DMS153 (cell line): ENCODE results near the gene ISG20L2.

ENCODE experiments used
- DNase-seq: peaks from one replicate; lab custom pipeline; 2025; lab: John Stamatoyannopoulos, UW

Gene ISG20L2

DNA sequence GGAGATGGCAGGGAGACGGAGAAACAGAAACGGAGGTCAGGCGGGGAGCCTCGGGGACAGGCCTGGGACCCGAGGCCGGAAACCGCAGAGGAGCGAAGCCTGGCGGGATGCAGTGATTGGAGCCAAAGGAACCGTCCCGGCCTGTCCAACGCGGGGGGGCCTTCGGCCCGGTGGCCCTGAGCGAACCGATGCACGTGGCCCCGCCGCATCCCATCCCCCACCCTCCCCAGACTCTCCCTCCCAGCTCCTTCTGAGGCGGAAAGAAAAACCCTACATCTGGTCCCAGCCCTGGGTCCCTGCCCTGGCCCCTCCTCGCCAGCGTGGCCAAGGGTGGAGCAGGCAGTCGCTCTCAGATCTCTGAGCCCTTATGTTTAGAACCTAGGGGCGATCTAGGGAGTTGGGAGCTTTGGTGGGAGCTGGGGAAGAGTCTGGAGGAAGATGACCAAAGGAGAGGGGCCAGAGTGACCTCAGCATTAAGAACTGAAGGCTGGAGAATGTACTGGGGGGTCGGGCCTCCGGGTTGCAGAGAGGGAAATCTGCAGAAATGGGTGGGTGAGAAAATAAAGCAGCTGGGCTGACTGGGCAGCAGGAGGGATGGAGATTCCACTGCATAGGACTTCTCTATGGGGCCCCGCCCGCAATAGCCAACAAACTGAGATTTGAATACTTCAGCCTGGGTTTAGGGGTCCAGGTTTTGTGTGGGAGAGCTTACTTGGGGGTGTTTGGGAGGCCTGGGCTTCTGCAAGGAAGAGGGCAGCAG lies 21.7 kb downstream of the ISG20L2 start:
- DNase-seq = no peak

- DNase-seq = peak; percentile 71
Measured at GRCh38 chr1:156705918-156706656, 22.5 kb downstream of the ISG20L2 start.

DNA sequence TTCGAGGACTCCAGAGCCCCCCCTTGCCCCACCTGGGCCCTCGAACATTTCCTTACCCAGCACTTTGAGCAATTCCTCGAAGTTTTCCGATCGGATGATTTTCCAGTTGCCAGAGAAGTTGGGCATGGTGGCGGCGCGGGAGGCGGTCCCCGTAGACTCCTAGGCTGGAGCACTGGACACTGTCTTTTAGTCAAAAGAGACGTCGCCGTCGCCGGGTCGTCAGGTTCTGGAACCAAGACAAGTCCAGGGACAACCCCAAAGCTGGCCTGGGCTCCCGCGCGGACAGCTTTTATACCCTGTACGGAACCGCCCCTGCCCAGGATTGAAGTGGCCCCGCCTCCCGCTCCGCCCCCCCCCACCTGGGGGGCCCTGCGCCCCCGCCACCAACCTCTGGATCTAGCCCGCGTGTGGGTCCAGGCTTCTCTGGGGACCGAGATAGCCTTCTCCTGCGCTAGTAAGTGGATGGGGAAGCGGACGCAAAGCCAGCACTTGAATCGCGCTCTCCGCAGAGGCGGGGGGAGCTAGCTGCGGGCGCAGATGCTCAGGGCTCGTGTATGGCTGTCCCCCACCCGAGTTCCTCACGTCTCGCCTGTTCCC lies 23.1 kb downstream of the ISG20L2 start, which contains the start of gene CRABP2:
CRABP2 (minus strand) TSS at position 263 of the 597 bp plus-strand sequence; CDS start at position 126, 137 bp downstream.
- peak; percentile 55 for DNase-seq

GRCh38 chr1:156704930-156705320 lies 23.6 kb downstream of the ISG20L2 start:
- no peak for DNase-seq

- no peak for DNase-seq
Measured at GRCh38 chr1:156704166-156704711, 24.3 kb downstream of the ISG20L2 start.

DNA sequence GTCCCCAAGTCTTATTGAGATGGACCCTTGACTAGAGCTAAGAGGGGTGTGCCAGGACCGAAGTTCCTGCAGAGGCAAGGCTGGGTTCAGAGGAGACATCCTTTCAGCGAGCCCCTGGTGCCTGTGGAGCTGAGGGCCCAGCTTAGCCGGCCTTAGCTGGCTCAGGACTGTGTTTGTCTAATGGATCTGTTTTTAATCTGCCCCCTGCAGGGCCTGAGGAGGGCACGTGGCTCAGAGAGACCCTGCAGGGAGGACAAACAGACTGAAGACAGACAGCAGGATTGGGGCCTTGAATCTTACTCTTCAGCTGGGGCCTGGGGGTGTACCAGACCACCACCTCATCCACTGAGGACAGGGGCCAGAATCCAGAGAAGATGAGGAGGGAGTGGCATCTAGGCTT lies 24.8 kb downstream of the ISG20L2 start:
- no peak for DNase-seq

DNA sequence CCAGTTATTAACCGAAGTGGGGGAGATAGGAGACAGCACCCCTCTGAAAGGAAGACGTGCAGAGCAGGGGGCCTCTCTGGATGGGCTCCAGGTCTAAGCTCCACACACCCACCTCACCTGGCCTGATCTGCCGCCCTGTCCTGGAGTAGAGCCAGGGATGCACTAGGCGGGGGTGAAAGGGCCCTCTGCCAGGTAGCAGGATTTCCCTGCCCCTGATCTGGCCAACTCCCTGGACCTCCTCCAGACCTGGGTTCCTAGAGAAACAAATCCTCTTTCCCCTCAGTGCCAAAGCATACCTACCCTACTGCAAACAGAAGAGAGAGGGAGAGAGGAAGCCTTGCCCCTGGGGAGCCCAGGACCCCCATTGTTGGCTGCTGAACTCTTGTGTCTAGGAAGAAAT lies 25.2 kb downstream of the ISG20L2 start:
- DNase-seq = no peak

GRCh38 chr1:156700736-156701531 lies 27.6 kb downstream of the ISG20L2 start:
- no peak for DNase-seq

DNA sequence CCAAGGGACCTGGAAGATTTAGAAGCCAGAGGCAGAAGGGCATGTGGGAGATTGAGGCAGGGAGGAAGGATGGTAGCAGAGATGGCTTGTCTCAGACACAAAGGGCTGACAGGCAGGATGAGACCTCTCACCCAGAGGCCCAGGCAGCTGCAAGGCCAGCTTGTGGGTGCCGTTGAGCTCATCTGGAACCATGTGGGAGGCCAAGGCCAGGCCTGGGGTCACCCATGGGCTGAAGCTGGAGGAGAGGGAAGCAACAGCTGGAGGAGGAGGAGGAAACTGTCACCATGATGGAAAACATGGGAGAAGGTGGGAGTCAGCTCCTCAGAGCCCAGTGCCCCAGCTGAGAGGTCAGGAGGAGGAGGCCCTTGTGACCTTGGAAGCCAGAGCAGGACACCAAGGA lies 29.6 kb downstream of the ISG20L2 start:
- DNase-seq = no peak

DNA sequence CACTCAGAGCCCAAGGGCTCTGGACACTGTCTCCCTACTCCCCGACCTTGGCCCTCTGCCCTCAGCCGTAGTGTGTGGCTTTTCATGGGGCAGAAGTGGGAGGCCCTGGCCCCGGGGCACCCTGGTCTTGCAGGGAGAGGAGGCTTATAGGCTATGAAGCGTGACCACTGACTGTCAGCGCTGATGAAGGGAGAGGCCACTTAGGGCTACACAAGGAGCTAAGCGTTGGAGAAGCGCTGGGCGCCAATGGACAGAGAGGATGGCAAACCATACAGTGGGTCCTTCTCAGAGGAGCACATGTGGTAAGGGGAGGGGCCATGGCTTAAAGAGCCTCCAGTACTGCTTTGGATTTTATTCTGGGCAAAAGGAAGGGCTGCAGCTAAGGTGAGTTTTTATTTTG lies 31.1 kb downstream of the ISG20L2 start:
- peak; percentile 75 for DNase-seq

DNA sequence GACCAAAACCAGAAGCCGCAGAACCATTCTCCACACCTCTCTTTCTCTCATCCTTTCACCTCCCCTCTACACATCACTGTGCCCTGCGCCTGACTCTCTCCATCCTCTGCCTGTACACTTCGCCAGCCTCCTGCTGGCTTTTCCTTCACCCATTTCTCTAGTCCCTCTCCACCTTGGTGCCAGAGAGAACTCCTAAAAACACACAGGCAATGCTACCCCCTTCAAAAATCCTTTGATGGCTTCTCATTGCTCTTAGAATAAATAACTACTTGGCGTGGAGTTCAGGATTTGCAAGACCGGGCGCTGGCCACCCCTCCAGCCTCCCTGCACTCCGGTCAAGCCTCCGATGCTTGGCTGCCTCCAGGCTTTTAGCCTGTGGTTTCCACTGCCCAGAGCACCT lies 31.8 kb downstream of the ISG20L2 start:
- no peak for DNase-seq

DNA sequence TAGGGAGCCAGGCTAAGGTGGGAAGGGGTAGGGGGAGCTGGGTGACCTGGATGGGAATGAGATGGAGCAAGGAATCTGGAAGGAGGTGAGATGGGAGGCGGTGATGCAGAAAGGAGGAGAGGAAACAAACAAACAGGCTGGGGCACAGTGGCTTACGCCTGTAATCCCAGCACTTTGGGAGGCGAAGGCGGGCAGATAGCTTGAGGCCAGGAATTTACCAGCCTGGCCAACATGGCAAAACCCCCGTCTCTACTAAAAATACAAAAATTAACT lies 33.9 kb downstream of the ISG20L2 start:
- no peak for DNase-seq

GRCh38 chr1:156693848-156694689 lies 34.5 kb downstream of the ISG20L2 start:
- DNase-seq = peak; percentile 41

DNA sequence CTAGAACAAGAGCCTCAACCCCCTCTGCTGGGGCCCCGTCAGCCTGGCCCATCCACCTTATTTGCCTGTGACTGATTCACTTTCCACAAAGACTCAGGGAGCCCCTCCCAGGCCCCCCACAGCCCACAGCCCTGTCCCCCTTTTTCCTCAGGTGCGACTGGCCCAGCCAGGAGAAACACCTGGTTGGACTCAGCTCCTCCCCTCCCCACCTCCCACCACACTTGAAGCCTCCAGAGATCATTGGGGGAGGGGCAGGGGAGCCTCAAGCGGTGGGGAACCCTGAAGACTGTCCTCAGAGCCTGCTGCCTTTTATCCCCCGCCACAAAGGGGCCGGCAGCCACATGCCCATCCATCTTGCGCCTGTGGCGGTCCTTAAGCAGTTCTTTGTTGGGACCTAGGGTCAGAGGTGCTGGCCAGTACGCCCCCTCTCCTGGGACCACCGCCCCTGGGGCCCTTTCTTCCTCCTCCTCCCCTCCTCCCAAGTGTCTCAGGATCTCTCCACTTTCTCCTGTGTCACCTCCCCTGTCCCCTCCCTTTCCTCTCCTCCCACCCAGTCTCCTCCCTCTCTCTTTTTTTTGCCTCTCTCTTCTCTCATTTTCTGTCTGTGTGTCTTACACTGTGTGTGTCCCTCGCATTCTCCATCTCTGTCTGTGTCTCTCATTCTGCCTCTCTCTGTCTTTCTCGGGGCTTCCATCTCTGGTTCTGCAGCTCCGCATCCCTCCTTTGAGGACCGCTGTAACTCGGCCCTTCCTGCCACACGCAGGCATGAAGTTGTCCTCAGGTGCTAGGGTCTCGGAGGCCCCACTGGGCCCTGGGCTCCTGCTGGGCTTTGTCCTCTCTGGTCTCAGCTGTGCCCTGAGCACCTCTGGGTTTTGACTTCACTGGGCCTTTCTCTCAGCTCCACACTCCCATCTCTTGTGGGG lies 35.4 kb downstream of the ISG20L2 start:
- DNase-seq = peak; percentile 90

DNA sequence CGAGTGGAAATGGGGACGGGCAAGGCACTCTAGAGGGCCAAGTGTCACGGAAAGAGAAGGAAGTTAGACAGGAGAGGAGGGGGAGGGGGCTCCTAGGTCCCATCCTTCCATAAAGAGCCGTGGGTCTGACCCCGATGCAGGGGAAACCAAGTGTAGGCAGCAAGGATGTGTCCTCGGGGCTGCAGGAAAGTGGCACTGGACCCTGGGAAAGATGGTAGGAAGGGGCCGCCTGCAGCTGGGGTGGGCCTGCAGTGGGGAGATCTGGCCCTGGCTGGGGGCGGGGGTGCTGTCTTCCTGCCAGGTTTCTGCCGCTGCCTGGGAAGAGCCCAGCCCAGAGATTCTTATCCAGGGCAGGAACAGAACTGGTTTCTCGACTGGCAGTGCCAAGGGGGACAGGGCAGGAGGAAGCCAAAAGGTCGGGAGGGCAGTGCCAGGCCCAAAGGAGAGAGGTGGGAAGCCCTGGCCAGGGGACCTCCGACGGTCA lies 36.1 kb downstream of the ISG20L2 start:
- no peak for DNase-seq

DNA sequence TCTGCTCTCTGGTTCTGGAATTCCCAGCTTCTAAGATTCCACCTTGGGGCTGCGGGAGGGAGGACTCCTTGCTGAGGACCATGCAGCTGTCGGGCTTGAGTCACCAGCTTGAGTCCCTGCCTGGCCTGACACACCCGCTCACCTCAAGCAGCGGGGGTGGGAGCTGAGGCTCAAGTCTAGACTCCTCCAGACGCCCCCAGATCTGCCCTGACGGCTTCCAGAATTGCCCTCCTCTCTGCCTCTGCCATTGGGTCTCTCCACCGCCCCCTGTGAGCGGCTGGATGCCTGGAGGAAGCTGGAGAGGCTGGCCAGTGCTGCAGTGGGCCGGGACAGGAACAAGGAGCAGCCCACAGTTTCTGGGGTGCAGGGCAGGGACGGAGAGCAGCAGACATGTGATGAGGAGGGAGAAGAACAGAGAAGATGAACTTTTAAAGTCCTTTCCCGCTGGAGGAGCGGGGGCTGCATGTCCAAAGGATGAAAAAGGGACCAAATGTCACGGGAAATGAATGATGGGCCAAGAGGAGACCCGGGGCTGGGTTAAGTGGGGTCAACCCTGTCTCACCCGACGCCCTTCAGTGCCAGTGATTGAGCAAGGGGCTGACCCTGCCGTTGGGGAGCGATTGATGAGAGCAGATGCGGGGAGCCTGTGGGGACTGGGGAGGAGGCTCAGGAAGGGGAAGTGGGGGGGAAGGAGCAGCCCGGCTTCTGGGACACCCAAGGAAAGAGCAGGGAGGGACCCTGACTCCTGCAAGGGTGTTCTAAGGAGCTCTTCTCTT lies 36.7 kb downstream of the ISG20L2 start:
- DNase-seq = no peak

DNA sequence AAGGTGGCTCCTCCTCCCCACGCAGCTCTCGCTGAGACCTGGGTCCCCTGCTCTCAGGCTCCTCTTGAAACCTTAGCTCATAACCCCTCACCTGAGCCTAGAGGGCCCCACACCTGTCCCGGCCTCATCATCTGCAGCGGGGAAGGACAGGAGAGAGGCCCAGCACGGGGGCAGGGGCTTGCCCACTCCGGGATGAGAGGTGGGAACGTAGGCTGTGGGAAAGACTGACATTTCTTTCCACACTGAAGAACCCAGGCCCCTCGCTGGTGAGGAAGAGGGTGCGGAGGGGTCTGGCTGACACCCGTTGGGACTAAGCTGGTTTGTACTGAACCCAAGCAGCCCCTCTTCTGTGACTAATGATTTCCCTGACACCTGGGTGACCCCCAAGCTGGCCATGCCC lies 37.4 kb downstream of the ISG20L2 start:
- DNase-seq = no peak

DNA sequence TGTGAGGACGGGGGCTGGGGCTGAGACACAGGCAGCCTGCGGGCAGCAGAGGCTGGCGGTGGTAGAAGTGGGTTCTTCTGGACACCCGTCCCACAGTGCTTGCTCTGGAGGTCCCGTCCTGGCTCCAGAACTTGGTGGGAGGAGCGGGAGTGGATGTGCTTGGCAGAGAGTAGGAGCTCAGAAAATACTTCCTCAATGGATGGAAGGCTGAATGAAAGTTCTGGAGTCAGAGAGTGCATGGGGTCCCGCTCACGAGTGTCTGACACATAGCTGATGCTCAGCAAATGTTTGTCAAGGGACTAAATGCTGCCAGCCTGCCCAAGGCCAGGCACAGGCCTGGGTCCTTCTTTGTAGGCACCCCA lies 37.9 kb downstream of the ISG20L2 start:
- no peak for DNase-seq

GRCh38 chr1:156689953-156690674 lies 38.5 kb downstream of the ISG20L2 start:
- no peak for DNase-seq
